ENCODE data around the gene WDFY4. TPM values are rescaled to one million over a fixed set of nuclear protein-coding genes. Genes with fewer than 3 reads are reported as not detected.

The WDFY4 gene
- polyA plus RNA-seq, 1 of the 3 experiments (the other 2 are of a cell fraction) = not detected

DNA sequence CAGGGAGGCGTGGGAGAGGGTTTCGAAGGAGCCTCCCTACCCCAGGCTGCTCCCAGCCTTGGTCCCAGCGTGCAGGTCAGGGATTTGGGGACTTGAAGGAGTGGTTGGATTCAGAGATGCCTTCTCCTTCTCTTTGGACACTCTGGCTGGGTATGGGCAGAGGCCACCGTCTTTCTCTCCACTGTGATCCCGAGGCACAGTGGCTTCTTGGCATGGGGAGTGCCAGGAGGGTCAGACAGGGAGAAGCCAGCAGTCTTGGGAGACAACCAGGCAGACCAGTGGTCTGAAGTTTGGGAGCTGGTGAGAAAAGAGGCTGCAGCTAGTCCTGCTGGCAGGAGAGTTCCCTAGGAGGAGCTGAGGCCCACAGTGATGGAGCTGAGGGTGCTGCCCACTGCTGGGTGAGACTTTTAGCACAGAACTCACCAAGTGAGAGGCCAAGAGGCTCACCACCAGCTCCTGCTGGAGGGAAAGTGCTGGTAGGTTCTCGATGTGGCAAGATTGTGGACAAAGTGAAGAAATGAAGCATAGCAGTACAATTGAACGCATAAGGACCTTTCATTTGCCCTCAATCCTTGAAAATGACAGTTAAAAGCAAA lies 35.2 kb upstream of the WDFY4 start:
- CTCF ChIA-PET = interaction anchor here (1.1 to 14.1 kb wide), 2 partner anchors 42 to 95 kb away, joined by 5 to 662 read pairs; no protein-coding TSS in a partner anchor
- DNase-seq = no peak
- 83% methylated on average over 7 of the region's 7 CpGs for WGBS (ENCODE audit: low lambda C conversion rate)
- Histone ChIP-seq H3K4me1 (ENCODE audit: control insufficient read depth in 1 of 2, insufficient read depth in 2 of 2, low read depth in 1 of 2, low read length in 1 of 2) (peaks cover 0 to 4% of the 10 kb centered on the region in 2 experiments; a peak in 2 of 4 replicates), H3K4me2 (no peak overlapping the region), H3K9ac (no peak overlapping the region), H3K9me2 (no peaks in the 10 kb centered on the region), H3K9me3 (no peaks in the 10 kb centered on the region; the same call in 1 of the 2 replicates), H2AFZ (ENCODE audit: low read depth) (no peak overlapping the region), H3K36me3 (replicated peaks in 1 of 2; ENCODE audit: control insufficient read depth in 1 of 2, insufficient read depth in 2 of 2, low read length in 1 of 2) (peaks cover 0 to 12% of the 10 kb centered on the region in 2 experiments), H3F3A (replicated peaks; ENCODE audit: insufficient read depth) (peaks cover 4% of the 10 kb centered on the region), H3K27me3 (ENCODE audit: insufficient read depth) (no peaks in the 10 kb centered on the region), H3K4me3 (ENCODE audit: low read depth in 2 of 2, low read length in 1 of 2) (no peak overlapping the region), H3K27ac (ENCODE audit: low read depth in 2 of 2, low read length in 1 of 2) (no peak overlapping the region), H3K79me2 (ENCODE audit: insufficient read depth) (peaks cover 61% of the 10 kb centered on the region), H4K20me1 (ENCODE audit: insufficient read depth) (no peaks in the 10 kb centered on the region)
- POLR2A ChIA-PET = no interaction called here
- TF ChIP-seq, protein P1, sequence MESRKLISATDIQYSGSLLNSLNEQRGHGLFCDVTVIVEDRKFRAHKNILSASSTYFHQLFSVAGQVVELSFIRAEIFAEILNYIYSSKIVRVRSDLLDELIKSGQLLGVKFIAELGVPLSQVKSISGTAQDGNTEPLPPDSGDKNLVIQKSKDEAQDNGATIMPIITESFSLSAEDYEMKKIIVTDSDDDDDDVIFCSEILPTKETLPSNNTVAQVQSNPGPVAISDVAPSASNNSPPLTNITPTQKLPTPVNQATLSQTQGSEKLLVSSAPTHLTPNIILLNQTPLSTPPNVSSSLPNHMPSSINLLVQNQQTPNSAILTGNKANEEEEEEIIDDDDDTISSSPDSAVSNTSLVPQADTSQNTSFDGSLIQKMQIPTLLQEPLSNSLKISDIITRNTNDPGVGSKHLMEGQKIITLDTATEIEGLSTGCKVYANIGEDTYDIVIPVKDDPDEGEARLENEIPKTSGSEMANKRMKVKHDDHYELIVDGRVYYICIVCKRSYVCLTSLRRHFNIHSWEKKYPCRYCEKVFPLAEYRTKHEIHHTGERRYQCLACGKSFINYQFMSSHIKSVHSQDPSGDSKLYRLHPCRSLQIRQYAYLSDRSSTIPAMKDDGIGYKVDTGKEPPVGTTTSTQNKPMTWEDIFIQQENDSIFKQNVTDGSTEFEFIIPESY (IDR thresholded peaks at IDR 0.05; ENCODE audit: borderline replicate concordance, low read depth) = no peak
- TF ChIP-seq MXI1 (IDR thresholded peaks at IDR 0.05; ENCODE audit: low read depth, low read length) (no peak), RCOR1 (IDR thresholded peaks at IDR 0.05; ENCODE audit: low read length) (no peak), MEF2A (IDR thresholded peaks at IDR 0.05; ENCODE audit: borderline replicate concordance, low read depth) (no peak), TAF1 (IDR thresholded peaks at IDR 0.05; ENCODE audit: borderline replicate concordance, low read depth, low read length) (no peak), GATA2 (CRISPR knock-in tag; IDR thresholded peaks at IDR 0.05) (no peak)
- TF ChIP-seq, protein P2, sequence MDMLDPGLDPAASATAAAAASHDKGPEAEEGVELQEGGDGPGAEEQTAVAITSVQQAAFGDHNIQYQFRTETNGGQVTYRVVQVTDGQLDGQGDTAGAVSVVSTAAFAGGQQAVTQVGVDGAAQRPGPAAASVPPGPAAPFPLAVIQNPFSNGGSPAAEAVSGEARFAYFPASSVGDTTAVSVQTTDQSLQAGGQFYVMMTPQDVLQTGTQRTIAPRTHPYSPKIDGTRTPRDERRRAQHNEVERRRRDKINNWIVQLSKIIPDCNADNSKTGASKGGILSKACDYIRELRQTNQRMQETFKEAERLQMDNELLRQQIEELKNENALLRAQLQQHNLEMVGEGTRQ (IDR thresholded peaks at IDR 0.05; ENCODE audit: borderline replicate concordance, low read depth, low read length) = no peak

DNA sequence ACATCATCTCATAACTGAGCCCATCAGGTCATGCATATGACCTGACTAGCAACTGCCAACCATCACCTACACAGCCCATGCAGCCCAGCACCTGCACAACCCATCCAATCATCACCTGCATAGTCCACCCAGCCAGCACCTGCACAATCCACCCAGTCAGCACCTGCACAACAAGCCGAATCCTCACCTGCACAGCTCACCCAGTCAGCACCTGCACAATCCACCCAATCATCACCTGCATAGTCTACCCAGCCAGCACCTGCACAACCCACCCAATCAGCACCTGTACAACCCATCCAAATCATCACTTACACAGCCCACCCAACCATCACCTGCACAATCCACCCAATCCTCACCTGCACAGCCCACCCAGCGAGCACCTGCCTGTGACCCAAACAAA lies 33.4 kb upstream of the WDFY4 start:
- H3F3A ChIP-seq (replicated peaks; ENCODE audit: insufficient read depth) = no peaks in the 10 kb centered on the region
- H3K27me3 ChIP-seq (ENCODE audit: insufficient read depth) = no peaks in the 10 kb centered on the region
- H3K4me2 ChIP-seq = no peak overlapping the region
- POLR2A ChIA-PET = no interaction called here
- H3K9me2 ChIP-seq = no peaks in the 10 kb centered on the region
- H3K9ac ChIP-seq = no peak overlapping the region
- no peaks in the 10 kb centered on the region for H3K9me3 ChIP-seq
- no peak for TF ChIP-seq EZH2phosphoT487 (IDR thresholded peaks at IDR 0.05; ENCODE audit: borderline replicate concordance, low read depth)
- TF ChIP-seq NRF1 (IDR thresholded peaks at IDR 0.05; ENCODE audit: low read depth, low read length) = no peak
- TF ChIP-seq FOXJ3 (CRISPR knock-in tag; IDR thresholded peaks at IDR 0.05) = no peak
- TF ChIP-seq, protein P2 (IDR thresholded peaks at IDR 0.05; ENCODE audit: borderline replicate concordance, low read depth, low read length) = no peak
- TF ChIP-seq RXRA (IDR thresholded peaks at IDR 0.05; ENCODE audit: borderline replicate concordance, low read depth) = no peak
- no peak for TF ChIP-seq ELF1 (IDR thresholded peaks at IDR 0.05)
- no peak for TF ChIP-seq FOSL2 (IDR thresholded peaks at IDR 0.05; ENCODE audit: borderline replicate concordance, low read depth)
- no peak for TF ChIP-seq MEF2A (IDR thresholded peaks at IDR 0.05; ENCODE audit: borderline replicate concordance, low read depth)
- TF ChIP-seq, protein P3, sequence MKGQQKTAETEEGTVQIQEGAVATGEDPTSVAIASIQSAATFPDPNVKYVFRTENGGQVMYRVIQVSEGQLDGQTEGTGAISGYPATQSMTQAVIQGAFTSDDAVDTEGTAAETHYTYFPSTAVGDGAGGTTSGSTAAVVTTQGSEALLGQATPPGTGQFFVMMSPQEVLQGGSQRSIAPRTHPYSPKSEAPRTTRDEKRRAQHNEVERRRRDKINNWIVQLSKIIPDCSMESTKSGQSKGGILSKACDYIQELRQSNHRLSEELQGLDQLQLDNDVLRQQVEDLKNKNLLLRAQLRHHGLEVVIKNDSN (IDR thresholded peaks at IDR 0.05; ENCODE audit: borderline replicate concordance, low read depth) = no peak
- no peak for TF ChIP-seq TCF12 (IDR thresholded peaks at IDR 0.05)
- TF ChIP-seq, protein P4, sequence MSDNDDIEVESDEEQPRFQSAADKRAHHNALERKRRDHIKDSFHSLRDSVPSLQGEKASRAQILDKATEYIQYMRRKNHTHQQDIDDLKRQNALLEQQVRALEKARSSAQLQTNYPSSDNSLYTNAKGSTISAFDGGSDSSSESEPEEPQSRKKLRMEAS (IDR thresholded peaks at IDR 0.05; ENCODE audit: low read depth) = no peak
- TF ChIP-seq, protein P5, sequence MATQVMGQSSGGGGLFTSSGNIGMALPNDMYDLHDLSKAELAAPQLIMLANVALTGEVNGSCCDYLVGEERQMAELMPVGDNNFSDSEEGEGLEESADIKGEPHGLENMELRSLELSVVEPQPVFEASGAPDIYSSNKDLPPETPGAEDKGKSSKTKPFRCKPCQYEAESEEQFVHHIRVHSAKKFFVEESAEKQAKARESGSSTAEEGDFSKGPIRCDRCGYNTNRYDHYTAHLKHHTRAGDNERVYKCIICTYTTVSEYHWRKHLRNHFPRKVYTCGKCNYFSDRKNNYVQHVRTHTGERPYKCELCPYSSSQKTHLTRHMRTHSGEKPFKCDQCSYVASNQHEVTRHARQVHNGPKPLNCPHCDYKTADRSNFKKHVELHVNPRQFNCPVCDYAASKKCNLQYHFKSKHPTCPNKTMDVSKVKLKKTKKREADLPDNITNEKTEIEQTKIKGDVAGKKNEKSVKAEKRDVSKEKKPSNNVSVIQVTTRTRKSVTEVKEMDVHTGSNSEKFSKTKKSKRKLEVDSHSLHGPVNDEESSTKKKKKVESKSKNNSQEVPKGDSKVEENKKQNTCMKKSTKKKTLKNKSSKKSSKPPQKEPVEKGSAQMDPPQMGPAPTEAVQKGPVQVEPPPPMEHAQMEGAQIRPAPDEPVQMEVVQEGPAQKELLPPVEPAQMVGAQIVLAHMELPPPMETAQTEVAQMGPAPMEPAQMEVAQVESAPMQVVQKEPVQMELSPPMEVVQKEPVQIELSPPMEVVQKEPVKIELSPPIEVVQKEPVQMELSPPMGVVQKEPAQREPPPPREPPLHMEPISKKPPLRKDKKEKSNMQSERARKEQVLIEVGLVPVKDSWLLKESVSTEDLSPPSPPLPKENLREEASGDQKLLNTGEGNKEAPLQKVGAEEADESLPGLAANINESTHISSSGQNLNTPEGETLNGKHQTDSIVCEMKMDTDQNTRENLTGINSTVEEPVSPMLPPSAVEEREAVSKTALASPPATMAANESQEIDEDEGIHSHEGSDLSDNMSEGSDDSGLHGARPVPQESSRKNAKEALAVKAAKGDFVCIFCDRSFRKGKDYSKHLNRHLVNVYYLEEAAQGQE (IDR thresholded peaks at IDR 0.05; ENCODE audit: low read depth, low read length) = no peak
- H3K4me3 ChIP-seq (ENCODE audit: low read depth in 2 of 2, low read length in 1 of 2) = no peak overlapping the region; a peak in 1 of 4 replicates
- no peak overlapping the region for H2AFZ ChIP-seq (ENCODE audit: low read depth)
- peaks cover 56% of the 10 kb centered on the region; the same call in 1 of the 2 replicates for H3K79me2 ChIP-seq (ENCODE audit: insufficient read depth)
- peaks cover 0 to 10% of the 10 kb centered on the region in 2 experiments for H3K36me3 ChIP-seq (replicated peaks in 1 of 2; ENCODE audit: control insufficient read depth in 1 of 2, insufficient read depth in 2 of 2, low read length in 1 of 2)
- 62% methylated on average over 1 of the region's 2 CpGs for WGBS (ENCODE audit: low lambda C conversion rate)
- H4K20me1 ChIP-seq (ENCODE audit: insufficient read depth) = no peaks in the 10 kb centered on the region
- no peak for DNase-seq
- H3K4me1 ChIP-seq (ENCODE audit: control insufficient read depth in 1 of 2, insufficient read depth in 2 of 2, low read depth in 1 of 2, low read length in 1 of 2) = peaks cover 5 to 10% of the 10 kb centered on the region in 2 experiments; a peak in 2 of 4 replicates
- H3K27ac ChIP-seq (ENCODE audit: low read depth in 2 of 2, low read length in 1 of 2) = no peak overlapping the region
- CTCF ChIA-PET = interaction anchor here (14.1 kb wide), 1 partner anchor 97 kb away, joined by 662 read pairs; no protein-coding TSS in a partner anchor
